Liver (tissue), 9 donors: ENCODE data around the gene TMEM42. TPM values are rescaled to one million over a fixed set of nuclear protein-coding genes. Genes with fewer than 3 reads are reported as not detected.

Experiments
- DNase-seq: peaks from one replicate; pipeline ENCODE4 v3.0.0-alpha.2; 2017; ENCODE audit warnings: low spot score
- H3K27ac ChIP-seq, 2 donors: one replicate each; pipeline ENCODE4 v1.7.0; 2013; ENCODE audit warnings: inconsistent platforms in 2 of 2, low read length in 2 of 2, control low read depth in 1 of 2, low read depth in 1 of 2, mild to moderate bottlenecking in 1 of 2
- H3K27me3 ChIP-seq, 4 donors: one replicate each; pipeline versions ENCODE4 v1.6.1 to v1.7.0; 2013; ENCODE audit warnings: low read length in 3 of 4, inconsistent platforms in 1 of 4, mild to moderate bottlenecking in 1 of 4, moderate library complexity in 1 of 4; ENCODE audit not compliant: control insufficient read depth in 4 of 4, insufficient read depth in 4 of 4
- H3K36me3 ChIP-seq, 4 donors: one replicate each; pipeline versions ENCODE4 v1.6.1 to v1.7.0; 2013; ENCODE audit warnings: low read length in 3 of 4, mild to moderate bottlenecking in 3 of 4, low read depth in 1 of 4, moderate library complexity in 1 of 4; ENCODE audit not compliant: control insufficient read depth in 4 of 4, insufficient read depth in 3 of 4
- H3K4me1 ChIP-seq, 4 donors: one replicate each; pipeline versions ENCODE4 v1.6.1 to v1.7.0; 2013; ENCODE audit warnings: low read length in 3 of 4, mild to moderate bottlenecking in 3 of 4, moderate library complexity in 1 of 4; ENCODE audit not compliant: control insufficient read depth in 4 of 4, insufficient read depth in 4 of 4
- H3K4me3 ChIP-seq, 3 donors: one replicate each; pipeline versions ENCODE4 v1.6.1 to v1.7.0; 2013; ENCODE audit warnings: low read length in 3 of 3, control low read depth in 1 of 3, low read depth in 1 of 3, mild to moderate bottlenecking in 1 of 3
- H3K9ac ChIP-seq, 2 donors: one replicate each; pipeline ENCODE4 v1.7.0; 2013; ENCODE audit warnings: low read length in 2 of 2, mild to moderate bottlenecking in 2 of 2, moderate library complexity in 2 of 2, control low read depth in 1 of 2, low read depth in 1 of 2
- H3K9me3 ChIP-seq, 4 donors: one replicate each; pipeline versions ENCODE4 v1.6.1 to v1.7.0; 2013; ENCODE audit warnings: low read length in 3 of 4; ENCODE audit not compliant: control insufficient read depth in 4 of 4
- CTCF ChIP-seq: fragments of 150-350 bp; IDR thresholded peaks from 2 replicates; pipeline ENCODE4 v1.5.1; 2017; ENCODE audit warnings: improper control_type of control experiment, low read depth, low read length; ENCODE audit not compliant: missing input control
- EGR1 ChIP-seq, 2 donors: IDR thresholded peaks; 2 replicates each; pipeline ENCODE4 v1.6.1; 2016 to 2018; ENCODE audit warnings: antibody characterized with exemption in 2 of 2, low read depth in 2 of 2
- FOXA1 ChIP-seq: IDR thresholded peaks from 2 replicates; pipeline ENCODE4 v1.6.1; 2016; ENCODE audit warnings: antibody characterized with exemption
- FOXA2 ChIP-seq: IDR thresholded peaks from 2 replicates; pipeline ENCODE4 v1.6.1; 2016; ENCODE audit warnings: antibody characterized with exemption
- GABPA ChIP-seq, 2 donors: IDR thresholded peaks in 1 of 2; conservative IDR thresholded peaks in 1 of 2; 2 replicates each; pipeline ENCODE4 v1.6.1; 2016; ENCODE audit warnings: antibody characterized with exemption in 2 of 2, mild to moderate bottlenecking in 1 of 2, moderate library complexity in 1 of 2
- HNF4A ChIP-seq, 2 donors: conservative IDR thresholded peaks; 2 replicates each; pipeline ENCODE4 v1.6.1; 2016; ENCODE audit warnings: antibody characterized with exemption in 2 of 2, mild to moderate bottlenecking in 2 of 2
- HNF4G ChIP-seq: IDR thresholded peaks from 2 replicates; pipeline ENCODE4 v1.6.1; 2016; ENCODE audit warnings: antibody characterized with exemption
- JUND ChIP-seq, 2 donors: IDR thresholded peaks; 2 replicates each; pipeline ENCODE4 v1.6.1; 2016; ENCODE audit warnings: antibody characterized with exemption in 2 of 2
- MAX ChIP-seq: IDR thresholded peaks from 2 replicates; pipeline ENCODE4 v1.6.1; 2016; ENCODE audit warnings: antibody characterized with exemption
- NR2F2 ChIP-seq: IDR thresholded peaks from 2 replicates; pipeline ENCODE4 v1.6.1; 2016; ENCODE audit warnings: antibody characterized with exemption
- RAD21 ChIP-seq, 2 donors: IDR thresholded peaks; 2 replicates each; pipeline ENCODE4 v1.6.1; 2016; ENCODE audit warnings: antibody characterized with exemption in 2 of 2, mild to moderate bottlenecking in 2 of 2
- REST ChIP-seq: IDR thresholded peaks from 2 replicates; pipeline ENCODE4 v1.6.1; 2016; ENCODE audit warnings: antibody characterized with exemption, mild to moderate bottlenecking
- RXRA ChIP-seq, 2 donors: IDR thresholded peaks; 2 replicates each; pipeline ENCODE4 v1.6.1; 2017 to 2018; ENCODE audit warnings: antibody characterized with exemption in 2 of 2, mild to moderate bottlenecking in 1 of 2
- SP1 ChIP-seq: IDR thresholded peaks from 2 replicates; pipeline ENCODE4 v1.6.1; 2018; ENCODE audit warnings: antibody characterized with exemption, mild to moderate bottlenecking
- TAF1 ChIP-seq: conservative IDR thresholded peaks from 2 replicates; pipeline ENCODE4 v1.6.1; 2016; ENCODE audit warnings: antibody characterized with exemption, mild to moderate bottlenecking
- YY1 ChIP-seq: IDR thresholded peaks from 2 replicates; pipeline ENCODE4 v1.6.1; 2016; ENCODE audit warnings: antibody characterized with exemption, mild to moderate bottlenecking
- WGBS: extraction: QIAGEN DNeasy Blood & Tissue Kit; methylation state at CpG from one replicate; pipeline ENCODE4 v1.1.7; 2013; 5-methylcytosine and 5-hydroxymethylcytosine counted together
- polyA plus RNA-seq, 2 donors: library from polyadenylated mRNA; stranded (reverse) in 1 of 2; unstranded in 1 of 2; fragments of 200-250 nt in 1 of 2; fragments of >200 nt in 1 of 2; fragmentation: Nextera tagmentation in 1 of 2; extraction: Ambion mirVana in 1 of 2; gene quantifications; one replicate each; pipeline versions ENCODE4 v1.2.1 to v1.2.3, GENCODE V29; 2013 to 2015
- total RNA-seq, 2 donors: library from RNA; depleted of rRNA; stranded (reverse); fragments of >200 nt; gene quantifications; one replicate each; pipeline ENCODE4 v1.2.3, GENCODE V29; 2014
- TF ChIP-seq, protein P1 (sequence below): IDR thresholded peaks from 2 replicates; pipeline ENCODE4 v1.6.1; 2016; ENCODE audit warnings: antibody characterized with exemption
- donor health status: healthy.
- donor health status: healthy.
- donor health status: healthy.
- donor health status: healthy.
- donor health status: healthy.

Gene TMEM42
- total and polyA plus RNA-seq, 4 donors = 5.8 to 9.9 (median 8.1) TPM

- Histone ChIP-seq H3K9me3 (peaks cover 0 to 10% (median 3%) of the 10 kb centered on the region in 4 donors), H3K4me1 (no peaks in the 10 kb centered on the region), H3K36me3 (no peaks in the 10 kb centered on the region), H3K27ac (no peak overlapping the region), H3K27me3 (peaks cover 0 to 2% (median 0%) of the 10 kb centered on the region in 4 donors), H3K9ac (no peak overlapping the region), H3K4me3 (no peak overlapping the region)
- no peak for TF ChIP-seq REST
- TF ChIP-seq CTCF = no peak
- TF ChIP-seq TAF1 = no peak
- TF ChIP-seq MAX = no peak
- TF ChIP-seq RXRA (IDR thresholded peaks at IDR 0.05) = no peak
- TF ChIP-seq EGR1 (IDR thresholded peaks at IDR 0.05; ENCODE audit: low read depth in 2 of 2) = no peak
- TF ChIP-seq RAD21 (IDR thresholded peaks at IDR 0.05) = no peak
- no peak for TF ChIP-seq HNF4G
- TF ChIP-seq YY1 = no peak
- no peak for TF ChIP-seq FOXA1
- TF ChIP-seq NR2F2 = no peak
- TF ChIP-seq JUND (IDR thresholded peaks at IDR 0.05) = no peak
- no peak for TF ChIP-seq SP1
- TF ChIP-seq GABPA (IDR thresholded peaks at IDR 0.05 in 1 of 2, conservative IDR thresholded peaks at IDR 0.05 in 1 of 2) = no peak
- no peak for TF ChIP-seq FOXA2
- TF ChIP-seq, protein P1, sequence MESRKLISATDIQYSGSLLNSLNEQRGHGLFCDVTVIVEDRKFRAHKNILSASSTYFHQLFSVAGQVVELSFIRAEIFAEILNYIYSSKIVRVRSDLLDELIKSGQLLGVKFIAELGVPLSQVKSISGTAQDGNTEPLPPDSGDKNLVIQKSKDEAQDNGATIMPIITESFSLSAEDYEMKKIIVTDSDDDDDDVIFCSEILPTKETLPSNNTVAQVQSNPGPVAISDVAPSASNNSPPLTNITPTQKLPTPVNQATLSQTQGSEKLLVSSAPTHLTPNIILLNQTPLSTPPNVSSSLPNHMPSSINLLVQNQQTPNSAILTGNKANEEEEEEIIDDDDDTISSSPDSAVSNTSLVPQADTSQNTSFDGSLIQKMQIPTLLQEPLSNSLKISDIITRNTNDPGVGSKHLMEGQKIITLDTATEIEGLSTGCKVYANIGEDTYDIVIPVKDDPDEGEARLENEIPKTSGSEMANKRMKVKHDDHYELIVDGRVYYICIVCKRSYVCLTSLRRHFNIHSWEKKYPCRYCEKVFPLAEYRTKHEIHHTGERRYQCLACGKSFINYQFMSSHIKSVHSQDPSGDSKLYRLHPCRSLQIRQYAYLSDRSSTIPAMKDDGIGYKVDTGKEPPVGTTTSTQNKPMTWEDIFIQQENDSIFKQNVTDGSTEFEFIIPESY = no peak
- TF ChIP-seq HNF4A (conservative IDR thresholded peaks at IDR 0.05) = no peak
- 68% methylated on average over 4 of the region's 4 CpGs for WGBS
- DNase-seq = no peak
Measured at GRCh38 chr3:44906997-44907396, 45.3 kb downstream of the TMEM42 start.

DNA sequence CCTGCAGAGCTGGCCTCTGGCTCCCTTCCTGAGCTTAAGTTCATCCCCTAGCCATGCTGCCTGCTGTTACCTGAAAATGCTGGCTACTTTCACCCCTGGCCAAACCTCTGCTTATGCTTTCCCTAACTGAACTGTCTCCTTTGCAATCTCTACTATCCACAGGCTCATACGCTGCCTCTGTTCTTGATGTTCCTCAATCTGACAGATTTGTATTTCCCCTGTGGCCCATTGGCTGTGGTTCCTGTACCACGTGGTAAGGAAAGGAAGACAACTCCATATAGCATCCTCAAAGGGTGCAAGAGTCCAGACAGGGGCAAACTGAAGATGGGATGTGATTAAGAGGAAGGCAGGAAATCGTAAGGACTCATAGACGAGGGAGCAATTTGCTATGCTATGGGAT lies 45.9 kb downstream of the TMEM42 start:
- 80% methylated on average over 4 of the region's 4 CpGs for WGBS
- peaks cover 0 to 10% (median 3%) of the 10 kb centered on the region in 4 donors for H3K9me3 ChIP-seq
- H3K9ac ChIP-seq = no peak overlapping the region
- H3K4me1 ChIP-seq = no peaks in the 10 kb centered on the region
- DNase-seq = no peak
- H3K36me3 ChIP-seq = no peaks in the 10 kb centered on the region
- H3K27me3 ChIP-seq = peaks cover 0 to 2% (median 0%) of the 10 kb centered on the region in 4 donors
- H3K27ac ChIP-seq = no peak overlapping the region
- no peak overlapping the region for H3K4me3 ChIP-seq
- TF ChIP-seq MAX (no peak), HNF4A (conservative IDR thresholded peaks at IDR 0.05) (no peak), NR2F2 (no peak), REST (no peak), GABPA (IDR thresholded peaks at IDR 0.05 in 1 of 2, conservative IDR thresholded peaks at IDR 0.05 in 1 of 2) (no peak), JUND (IDR thresholded peaks at IDR 0.05) (no peak), SP1 (no peak), TAF1 (no peak), FOXA2 (no peak)
- TF ChIP-seq, protein P1 = no peak
